NCI-H1417 treated with DMSO at 0.1 percent for 48 hours (cell line): ENCODE measurements around the gene ARID3C.

ENCODE experiments used
- DNase-seq: peaks from one replicate; lab custom pipeline; 2025; lab: John Stamatoyannopoulos, UW

The ARID3C gene

GRCh38 chr9:34577400-34578240 is 51.2 kb downstream of the ARID3C start:
- DNase-seq: no peak

- DNase-seq: no peak
Measured at GRCh38 chr9:34576597-34577399, 52.1 kb downstream of the ARID3C start.

- DNase-seq: no peak
Measured at GRCh38 chr9:34575862-34576596, 52.8 kb downstream of the ARID3C start.

- DNase-seq: no peak
Measured at GRCh38 chr9:34575241-34575640, 53.6 kb downstream of the ARID3C start.

GRCh38 chr9:34574571-34574970 is 54.3 kb downstream of the ARID3C start:
- no peak for DNase-seq

GRCh38 chr9:34573599-34574325 is 55.1 kb downstream of the ARID3C start:
- DNase-seq: no peak

GRCh38 chr9:34572628-34573027 is 56.2 kb downstream of the ARID3C start:
- no peak for DNase-seq

GRCh38 chr9:34572092-34572491 is 56.8 kb downstream of the ARID3C start:
- DNase-seq: no peak

GRCh38 chr9:34571481-34571810 is 57.4 kb downstream of the ARID3C start:
- no peak for DNase-seq
